ENCODE results near the gene CCNL1. TPM values are rescaled to one million over a fixed set of nuclear protein-coding genes. Genes with fewer than 3 reads are reported as not detected.

The CCNL1 gene
- polyA plus RNA-seq, 1 experiment, result 145 TPM

GRCh38 chr3:157145606-157146322 is 14.2 kb downstream of the CCNL1 start:
- no peak overlapping the region for H3K4me3 ChIP-seq (ENCODE audit: low read depth, low read length)
- ChIA-PET CTCF (interaction anchor here (2.6 kb wide), 1 partner anchor 8 kb away, joined by 24 read pairs; no protein-coding TSS in a partner anchor), POLR2A (no interaction called here)
- no peaks in the 10 kb centered on the region for H3K9me3 ChIP-seq (ENCODE audit: control insufficient read depth, insufficient read depth, low read length)
- TF ChIP-seq CTCF (IDR thresholded peaks at IDR 0.05; ENCODE audit: low read depth, low read length), result no peak
- H3K27ac ChIP-seq (ENCODE audit: low read depth, low read length), result no peak overlapping the region
- H3K27me3 ChIP-seq (ENCODE audit: control insufficient read depth, insufficient read depth, low read length), result no peaks in the 10 kb centered on the region
- DNase-seq (ENCODE audit: low read depth, low spot score), result no peak

- H3K9me3 ChIP-seq (ENCODE audit: control insufficient read depth, insufficient read depth, low read length), result no peaks in the 10 kb centered on the region
- no peak for DNase-seq (ENCODE audit: low read depth, low spot score)
- H3K27me3 ChIP-seq (ENCODE audit: control insufficient read depth, insufficient read depth, low read length), result no peaks in the 10 kb centered on the region
- TF ChIP-seq CTCF (IDR thresholded peaks at IDR 0.05; ENCODE audit: low read depth, low read length), result no peak
- ChIA-PET CTCF (interaction anchor here (0.5 kb wide), 1 partner anchor 1776 kb away, joined by 3 read pairs; no protein-coding TSS in a partner anchor), POLR2A (no interaction called here)
- no peak overlapping the region for H3K27ac ChIP-seq (ENCODE audit: low read depth, low read length)
- H3K4me3 ChIP-seq (ENCODE audit: low read depth, low read length), result no peak overlapping the region
These were observed 17.6 kb downstream of the CCNL1 start for GRCh38 chr3:157142315-157142714.

GRCh38 chr3:157139938-157140534 is 19.9 kb downstream of the CCNL1 start:
- TF ChIP-seq CTCF (IDR thresholded peaks at IDR 0.05; ENCODE audit: low read depth, low read length), result no peak
- no peak for DNase-seq (ENCODE audit: low read depth, low spot score)
- Histone ChIP-seq H3K4me3 (ENCODE audit: low read depth, low read length) (no peak overlapping the region), H3K27ac (ENCODE audit: low read depth, low read length) (no peak overlapping the region), H3K9me3 (ENCODE audit: control insufficient read depth, insufficient read depth, low read length) (no peaks in the 10 kb centered on the region), H3K27me3 (ENCODE audit: control insufficient read depth, insufficient read depth, low read length) (no peaks in the 10 kb centered on the region)
- ChIA-PET POLR2A (no interaction called here), CTCF (interaction anchor here (0.6 to 4.7 kb wide), 6 partner anchors 8 to 988 kb away, joined by 3 to 42 read pairs (median 4); no protein-coding TSS in a partner anchor)

- CTCF ChIA-PET, result interaction anchor here (0.5 to 4.7 kb wide), 72 partner anchors 10 to 1173 kb away, joined by 3 to 86 read pairs (median 5); partner anchors contain the start of genes SSR3 and TIPARP
- no peaks in the 10 kb centered on the region for H3K9me3 ChIP-seq (ENCODE audit: control insufficient read depth, insufficient read depth, low read length)
- peak overlapping the region; percentile 13 for H3K27ac ChIP-seq (ENCODE audit: low read depth, low read length)
These were observed 23.1 kb downstream of the CCNL1 start for GRCh38 chr3:157136647-157137387.

More at GRCh38 chr3:157136647-157137387, 23.1 kb downstream of the CCNL1 start:
- no peak overlapping the region for H3K4me3 ChIP-seq (ENCODE audit: low read depth, low read length)
- no peaks in the 10 kb centered on the region for H3K27me3 ChIP-seq (ENCODE audit: control insufficient read depth, insufficient read depth, low read length)
- TF ChIP-seq CTCF (IDR thresholded peaks at IDR 0.05; ENCODE audit: low read depth, low read length), result no peak
- DNase-seq (ENCODE audit: low read depth, low spot score), result no peak
- POLR2A ChIA-PET, result interaction anchor here (0.6 to 1.3 kb wide), 3 partner anchors 15 to 582 kb away, joined by 3 to 9 read pairs (median 3); partner anchors contain the start of gene SSR3
